Right cardiac atrium (tissue), 5 donors: ENCODE results near the gene CREB3L4. TPM values are rescaled to one million over a fixed set of nuclear protein-coding genes. Genes with fewer than 3 reads are reported as not detected.

Experiments
- ATAC-seq, 2 donors: fragments of 200-7000 bp; cut with Tn5 transposase; one replicate each; pipeline versions ENCODE4 v1.8.0 to v1.9.1; 2020; ENCODE audit warnings: moderate library complexity in 2 of 2, mild to moderate bottlenecking in 1 of 2
- DNase-seq, 3 donors: peaks; one replicate each; pipeline ENCODE4 v3.0.0-alpha.2; 2020
- H3K27ac ChIP-seq: one replicate; pipeline ENCODE4 v1.5.1; 2013; ENCODE audit warnings: mild to moderate bottlenecking, low read length, control low read depth, moderate library complexity
- H3K27me3 ChIP-seq: one replicate; pipeline ENCODE4 v1.6.1; 2013; ENCODE audit not compliant: control insufficient read depth, insufficient read depth
- H3K4me1 ChIP-seq: one replicate; pipeline ENCODE4 v1.6.1; 2013; ENCODE audit warnings: low read length; ENCODE audit not compliant: control insufficient read depth, insufficient read depth
- H3K4me3 ChIP-seq: one replicate; pipeline ENCODE4 v1.5.1; 2013; ENCODE audit warnings: low read length, control low read depth
- H3K9me3 ChIP-seq: one replicate; pipeline ENCODE4 v1.6.1; 2013; ENCODE audit warnings: low read length; ENCODE audit not compliant: control insufficient read depth
- WGBS: extraction: QIAGEN DNeasy Blood & Tissue Kit; methylation state at CpG from one replicate; pipeline ENCODE4 v1.1.7; 2013; 5-methylcytosine and 5-hydroxymethylcytosine counted together
- intact Hi-C, 4 donors: fragments of 100-400 bp; cut with DNase I; formaldehyde crosslinking; loops; one replicate each; pipeline versions ENCODE4 v1.11.0 to v1.14.0; 2022 to 2023
- microRNA-seq, 2 donors: library from miRNA; unstranded; fragments of <30 nt; microRNA quantifications; one replicate each; pipeline ENCODE4 v1.2.0, GENCODE V29; 2020 to 2021
- polyA plus RNA-seq: library from polyadenylated mRNA; stranded (reverse); fragments of 200-250 nt; gene quantifications from one replicate; pipeline ENCODE4 v1.2.3, GENCODE V29; 2013
- total RNA-seq, 4 donors: library from RNA; stranded (reverse); fragmentation: NEBNext Ultra II Directional; extraction: Animal tissue kit (Norgen Biotek cat#: 25700); gene quantifications; one replicate each; pipeline ENCODE4 v1.2.1, GENCODE V29; 2021
- donor health status: healthy with polysubstance abuse.
- donor health status: DM: no; HTN: yes; CAD: no.
- donor health status: DM: no; HTN: no; CAD: no.
- donor health status: DM: no; HTN: yes; CAD: no; lungs with severe emphysema.
- donor health status: DM: yes; HTN: yes; CAD: no.

CREB3L4 gene
- total and polyA plus RNA-seq, 5 donors: 4.3 to 6.0 (median 5.1) TPM

DNA sequence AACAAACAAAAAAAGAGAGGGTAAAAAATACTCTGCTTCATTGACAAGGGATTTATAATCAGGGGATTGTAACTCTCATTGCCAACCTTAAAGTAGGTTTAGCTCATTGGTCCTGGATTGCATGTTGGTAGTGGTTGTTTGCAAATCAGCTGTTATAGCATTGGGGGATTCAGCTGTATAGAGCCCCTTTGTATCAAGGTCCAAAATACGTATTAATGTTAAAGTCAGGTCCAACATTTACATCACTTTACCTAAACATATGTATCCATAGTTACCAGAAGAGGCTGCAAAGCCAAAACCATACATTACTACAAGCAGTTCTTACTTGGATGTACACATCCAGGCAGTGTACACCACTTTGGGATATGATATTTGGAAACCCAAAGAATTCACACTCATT, 52.2 kb downstream of the CREB3L4 start:
- intact Hi-C loops: no loop called here
- 93% methylated on average over 1 of the region's 1 CpG for WGBS
- no peaks in the 10 kb centered on the region for H3K9me3 ChIP-seq

More for the DNA sequence above, 52.2 kb downstream of the CREB3L4 start:
- ATAC-seq (no peak), DNase-seq (no peak)
- no peak overlapping the region for H3K4me3 ChIP-seq
- no peak overlapping the region for H3K27ac ChIP-seq
- no peaks in the 10 kb centered on the region for H3K4me1 ChIP-seq
- no peaks in the 10 kb centered on the region for H3K27me3 ChIP-seq

Small RNAs within 50 kb of the gene (microRNA-seq; reads per million reads assigned to microRNA genes)
- gene MIR6737: 0.42 to 0.54 reads per million in 2 donors

Other genes with a start within 250 kb of the CREB3L4 start
- gene INTS3, start 239.9 kb upstream of the CREB3L4 start, total RNA-seq: 10 to 100 TPM; 30.6 to 41.8 (median 33.7) TPM
- gene INTS3, start 239.9 kb upstream of the CREB3L4 start, polyA plus RNA-seq: 26.4 TPM
- 10 to 100 TPM; 16.9 to 22.0 (median 20.1) TPM for gene SLC27A3, start 192.5 kb upstream of the CREB3L4 start, total RNA-seq
- 26.5 TPM for gene SLC27A3, start 192.5 kb upstream of the CREB3L4 start, polyA plus RNA-seq
- 10 to 100 TPM; 35.8 to 50.1 (median 42.6) TPM for gene GATAD2B, start 44.9 kb upstream of the CREB3L4 start, total RNA-seq
- gene GATAD2B, start 44.9 kb upstream of the CREB3L4 start, polyA plus RNA-seq: 7.2 TPM
- gene DENND4B, start 21.2 kb upstream of the CREB3L4 start, total RNA-seq: 10 to 100 TPM; 40.6 to 48.7 (median 41.7) TPM
- gene DENND4B, start 21.2 kb upstream of the CREB3L4 start, polyA plus RNA-seq: 32.0 TPM
- gene CRTC2, start 9.3 kb upstream of the CREB3L4 start, total RNA-seq: 10 to 100 TPM; 23.4 to 32.8 (median 26.2) TPM
- 26.9 TPM for gene CRTC2, start 9.3 kb upstream of the CREB3L4 start, polyA plus RNA-seq
- 10 to 100 TPM; 61.2 to 71.4 (median 65.1) TPM for gene SLC39A1, start 4.4 kb upstream of the CREB3L4 start, total RNA-seq
- 61.3 TPM for gene SLC39A1, start 4.4 kb upstream of the CREB3L4 start, polyA plus RNA-seq
- 100 to 1,000 TPM in 2 of 4 donors, 10 to 100 TPM in 2; 92.1 to 108 (median 102) TPM for gene JTB, start 9.8 kb downstream of the CREB3L4 start, total RNA-seq
- 143 TPM for gene JTB, start 9.8 kb downstream of the CREB3L4 start, polyA plus RNA-seq
- gene RAB13, start 18.4 kb downstream of the CREB3L4 start, total RNA-seq: 10 to 100 TPM; 62.2 to 78.2 (median 69.5) TPM
- gene RAB13, start 18.4 kb downstream of the CREB3L4 start, polyA plus RNA-seq: 103 TPM
- 1,000 to 10,000 TPM; 1,034 to 1,449 (median 1,261) TPM for gene RPS27, start 22.9 kb downstream of the CREB3L4 start, total RNA-seq
- 5,589 TPM for gene RPS27, start 22.9 kb downstream of the CREB3L4 start, polyA plus RNA-seq
- under 1 TPM; 0.09 to 0.88 (median 0.18) TPM for gene NUP210L, start 187.2 kb downstream of the CREB3L4 start, total RNA-seq
- gene NUP210L, start 187.2 kb downstream of the CREB3L4 start, polyA plus RNA-seq: not detected
- 100 to 1,000 TPM; 202 to 594 (median 262) TPM for gene TPM3, start 224.2 kb downstream of the CREB3L4 start, total RNA-seq
- 391 TPM for gene TPM3, start 224.2 kb downstream of the CREB3L4 start, polyA plus RNA-seq
- gene CFAP141, start 238.4 kb downstream of the CREB3L4 start, total RNA-seq: not detected
- not detected for gene CFAP141, start 238.4 kb downstream of the CREB3L4 start, polyA plus RNA-seq